Measurements from ENCODE around the gene COG6. TPM values are rescaled to one million over a fixed set of nuclear protein-coding genes. Genes with fewer than 3 reads are reported as not detected.

The COG6 gene
- total and polyA plus RNA-seq, 10 of the 15 experiments (the other 5 are each of a cell fraction or from before 2014, with no cell fraction given), result 4.5 to 29.8 (median 12.6) TPM

DNA sequence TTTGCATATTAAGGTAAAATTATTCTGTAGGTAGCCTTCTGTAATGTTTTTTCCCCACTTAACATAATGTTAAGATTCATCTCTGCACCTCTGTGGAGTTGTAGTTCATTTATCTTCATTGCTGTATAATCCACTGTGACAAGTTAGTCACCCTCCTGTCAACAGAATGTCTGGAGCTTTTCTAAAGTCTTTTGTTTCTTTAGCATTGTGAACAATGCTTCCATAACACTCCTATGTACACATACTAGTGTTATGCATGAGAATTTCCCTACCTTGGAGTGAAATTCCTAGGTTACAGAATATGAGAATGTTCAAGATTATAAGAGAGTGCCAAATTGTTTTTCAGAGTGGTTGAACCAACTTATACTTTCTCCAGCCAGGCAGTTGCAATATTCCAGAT is 113.5 kb downstream of the COG6 start:
- no peak for FAIRE-seq
- no peak for ATAC-seq
- no peak for TF ChIP-seq MTA3 (IDR thresholded peaks at IDR 0.05; ENCODE audit: borderline replicate concordance, low read length)
- no peak for TF ChIP-seq POLR2AphosphoS5 (IDR thresholded peaks at IDR 0.05; ENCODE audit: low read length)
- no peak for TF ChIP-seq ESRRA (IDR thresholded peaks at IDR 0.05; ENCODE audit: low read length)
- TF ChIP-seq TBL1XR1 (IDR thresholded peaks at IDR 0.05; ENCODE audit: low read depth, low read length), result no peak
- no peak for TF ChIP-seq BMI1 (IDR thresholded peaks at IDR 0.05; ENCODE audit: borderline replicate concordance)
- TF ChIP-seq MYB (IDR thresholded peaks at IDR 0.05; ENCODE audit: borderline replicate concordance, low read depth, low read length), result no peak
- TF ChIP-seq JUNB (IDR thresholded peaks at IDR 0.05), result no peak
- no peak for TF ChIP-seq NR2F1 (conservative IDR thresholded peaks at IDR 0.05)
- no peak for TF ChIP-seq HDAC6 (IDR thresholded peaks at IDR 0.05; ENCODE audit: unreplicated experiment)
- H3K4me3 ChIP-seq, result no peak overlapping the region
- no peaks in the 10 kb centered on the region for H3K4me1 ChIP-seq (ENCODE audit: control insufficient read depth, insufficient read depth, low read length)
- DNase-seq (ENCODE audit: low read depth, low spot score), result no peak
- in situ Hi-C loops (cut with MboI) (no loop called here), intact Hi-C loops (cut with micrococcal nuclease; ENCODE audit: unreplicated experiment) (no loop called here)
- H4K20me1 ChIP-seq (ENCODE audit: control insufficient read depth, insufficient read depth), result no peaks in the 10 kb centered on the region
- H2AFZ ChIP-seq (ENCODE audit: control insufficient read depth, low read depth, low read length), result no peak overlapping the region
- H3K9ac ChIP-seq (ENCODE audit: control insufficient read depth, insufficient read depth, low read length), result no peak overlapping the region
- SMC1A ChIA-PET (ENCODE audit: uncharacterized antibody, unreplicated experiment), result interaction anchor here (0.5 to 1.5 kb wide), 2 partner anchors 9 to 925 kb away, joined by 3 to 4 read pairs; no protein-coding TSS in a partner anchor
- BruUV-seq (replicated peaks), result no TSS peak
- CTCF ChIA-PET, result no interaction called here
- RAD21 ChIA-PET (ENCODE audit: unreplicated experiment), result no interaction called here
- no peaks in the 10 kb centered on the region for H3K27me3 ChIP-seq (replicated peaks in 1 of 2; ENCODE audit: control insufficient read depth in 2 of 2, insufficient read depth in 2 of 2, low read length in 1 of 2)
- POLR2A ChIA-PET, result no interaction called here
- no peaks in the 10 kb centered on the region for H3K79me2 ChIP-seq (ENCODE audit: control insufficient read depth, insufficient read depth, low read length)
- H3K4me2 ChIP-seq (ENCODE audit: control insufficient read depth, insufficient read depth), result no peak overlapping the region
- no peaks in the 10 kb centered on the region for H3K9me3 ChIP-seq (replicated peaks; ENCODE audit: control insufficient read depth, insufficient read depth, low read length)
- H3K27ac ChIP-seq (ENCODE audit: control insufficient read depth, insufficient read depth), result no peak overlapping the region
- H3K36me3 ChIP-seq (ENCODE audit: control insufficient read depth in 2 of 2, insufficient read depth in 2 of 2, low read length in 1 of 2), result no peaks in the 10 kb centered on the region

All from GM12878 (cell line).